OCI-LY1 (cell line): ENCODE data around the gene TEX38.
"Not testable (repeated sequence)": the region's sequence is repeated elsewhere in the genome, so short reads cannot be mapped to it uniquely, and the experiment has no call there.

Experiments used
- EZH2 ChIP-seq: fragments of 200-600 bp; sonication (generic), shearing (Covaris generic); IDR thresholded peaks from 2 replicates; pipeline ENCODE4 v1.8.0; 2017; ENCODE audit warnings: borderline replicate concordance, mixed run types, mild to moderate bottlenecking, antibody characterized with exemption, low read length, moderate library complexity, mixed read lengths
- TF ChIP-seq, protein P1 (sequence below): fragments of 200-600 bp; sonication (generic), shearing (Covaris generic); IDR thresholded peaks from 2 replicates; pipeline ENCODE4 v1.5.1; 2017; ENCODE audit warnings: mild to moderate bottlenecking, antibody characterized with exemption, low read length, moderate library complexity, mixed read lengths

DNA sequence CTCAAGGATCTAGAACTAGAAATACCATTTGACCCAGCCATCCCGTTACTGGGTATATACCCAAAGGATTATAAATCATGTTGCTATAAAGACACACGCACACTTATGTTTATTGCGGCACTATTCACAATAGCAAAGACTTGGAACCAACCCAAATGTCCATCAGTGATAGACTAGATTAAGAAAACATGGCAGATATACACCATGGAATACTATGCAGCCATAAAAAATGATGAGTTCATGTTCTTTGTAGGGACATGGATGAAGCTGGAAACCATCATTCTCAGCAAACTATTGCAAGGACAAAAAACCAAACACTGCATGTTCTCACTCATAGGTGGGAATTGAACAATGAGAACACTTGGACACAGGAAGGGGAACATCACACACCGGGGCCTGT lies 23.0 kb downstream of the TEX38 start:
- TF ChIP-seq, protein P1, sequence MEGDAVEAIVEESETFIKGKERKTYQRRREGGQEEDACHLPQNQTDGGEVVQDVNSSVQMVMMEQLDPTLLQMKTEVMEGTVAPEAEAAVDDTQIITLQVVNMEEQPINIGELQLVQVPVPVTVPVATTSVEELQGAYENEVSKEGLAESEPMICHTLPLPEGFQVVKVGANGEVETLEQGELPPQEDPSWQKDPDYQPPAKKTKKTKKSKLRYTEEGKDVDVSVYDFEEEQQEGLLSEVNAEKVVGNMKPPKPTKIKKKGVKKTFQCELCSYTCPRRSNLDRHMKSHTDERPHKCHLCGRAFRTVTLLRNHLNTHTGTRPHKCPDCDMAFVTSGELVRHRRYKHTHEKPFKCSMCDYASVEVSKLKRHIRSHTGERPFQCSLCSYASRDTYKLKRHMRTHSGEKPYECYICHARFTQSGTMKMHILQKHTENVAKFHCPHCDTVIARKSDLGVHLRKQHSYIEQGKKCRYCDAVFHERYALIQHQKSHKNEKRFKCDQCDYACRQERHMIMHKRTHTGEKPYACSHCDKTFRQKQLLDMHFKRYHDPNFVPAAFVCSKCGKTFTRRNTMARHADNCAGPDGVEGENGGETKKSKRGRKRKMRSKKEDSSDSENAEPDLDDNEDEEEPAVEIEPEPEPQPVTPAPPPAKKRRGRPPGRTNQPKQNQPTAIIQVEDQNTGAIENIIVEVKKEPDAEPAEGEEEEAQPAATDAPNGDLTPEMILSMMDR: not testable (repeated sequence)
- TF ChIP-seq EZH2: not testable (repeated sequence)
